Thyroid gland (tissue), 4 donors: ENCODE results near the gene ZBTB42. TPM values are rescaled to one million over a fixed set of nuclear protein-coding genes. Genes with fewer than 3 reads are reported as not detected.

Source experiments
- DNase-seq, 2 donors: peaks; one replicate each; pipeline ENCODE4 v3.0.0-alpha.2; 2019
- H3K27ac ChIP-seq, 3 donors: fragments of 200-600 bp; sonication (generic); 1 replicate in 2 of 3; 2 replicates in 1 of 3; pipeline ENCODE4 v1.5.1; 2016 to 2019; ENCODE audit warnings: mild to moderate bottlenecking in 1 of 3, moderate library complexity in 1 of 3
- H3K27me3 ChIP-seq: fragments of 200-600 bp; sonication (generic); one replicate; pipeline ENCODE4 v1.5.1; 2019
- H3K36me3 ChIP-seq, 2 donors: fragments of 200-600 bp; sonication (generic); one replicate each; pipeline ENCODE4 v1.5.1; 2016 to 2019
- H3K4me1 ChIP-seq, 2 donors: fragments of 200-600 bp; sonication (generic); one replicate each; pipeline ENCODE4 v1.5.1; 2017 to 2019
- H3K4me3 ChIP-seq, 3 donors: fragments of 200-600 bp; sonication (generic); replicated peaks in 1 of 3; 1 replicate in 2 of 3; 2 replicates in 1 of 3; pipeline ENCODE4 v1.5.1; 2016; ENCODE audit warnings: mild to moderate bottlenecking in 1 of 3
- H3K9me3 ChIP-seq: fragments of 200-600 bp; sonication (generic); one replicate; pipeline ENCODE4 v1.5.1; 2017
- CTCF ChIP-seq, 6 experiments: fragments of 200-600 bp in 3 of 6; fragments of 450-650 bp in 3 of 6; sonication (generic) in 3 of 6; IDR thresholded peaks; one replicate each; pipeline ENCODE4 v1.5.1; 2016 to 2019; ENCODE audit warnings: antibody characterized with exemption in 6 of 6, mild to moderate bottlenecking in 2 of 6, inconsistent platforms in 1 of 6, moderate library complexity in 1 of 6
- POLR2A ChIP-seq, 2 donors: fragments of 450-650 bp; IDR thresholded peaks; one replicate each; pipeline ENCODE4 v1.6.1; 2017; ENCODE audit warnings: antibody characterized with exemption in 2 of 2, mild to moderate bottlenecking in 2 of 2, moderate library complexity in 1 of 2
- WGBS, 2 donors: methylation state at CpG; one replicate each; pipeline ENCODE4 v1.1.5; 2017; 5-methylcytosine and 5-hydroxymethylcytosine counted together
- intact Hi-C: fragments of 100-400 bp; cut with DNase I; formaldehyde crosslinking; loops from one replicate; pipeline ENCODE4 v1.15.1; 2023
- total RNA-seq, 4 donors: library from RNA; depleted of rRNA; stranded (reverse); fragments of >200 nt; gene quantifications; one replicate each; pipeline ENCODE4 v1.2.3, GENCODE V29; 2016

ZBTB42 gene
- total RNA-seq: 10 to 100 TPM; 12.9 to 29.4 (median 16.8) TPM

- 3 to 5% methylated on average over 16 to 24 of the region's 105 CpGs for WGBS, 2 donors
- peak within 1 kb of the TSS; percentile 33 to 55 (median 52) for H3K4me3 ChIP-seq
- DNase-seq: peak; percentile 89 to 91
- no peaks in the 10 kb centered on the region for H3K27me3 ChIP-seq
- TF ChIP-seq CTCF (IDR thresholded peaks at IDR 0.05) (no peak), POLR2A (IDR thresholded peaks at IDR 0.05) (peak in 1 of 2 donors; percentile 64)
- H3K9me3 ChIP-seq: no peaks in the 10 kb centered on the region
- peaks cover 48 to 62% of the 10 kb centered on the region in 2 donors for H3K4me1 ChIP-seq
- intact Hi-C loops: no loop called here
- H3K27ac ChIP-seq: peak within 1 kb of the TSS; percentile 98 to 100 (median 98)
- no peaks in the 10 kb centered on the region for H3K36me3 ChIP-seq
Measured at GRCh38 chr14:104800771-104801519, at the start of gene ZBTB42. TSS of gene ZBTB42 (plus strand) at chr14:104801101. CDS start at chr14:104801198, 97 bp downstream.

- intact Hi-C loops: no loop called here
- H3K27ac ChIP-seq: peak overlapping the region in 2 of 3 donors; percentile 30 to 73
- DNase-seq: no peak
- peaks cover 11 to 13% of the 10 kb centered on the region in 2 donors for H3K36me3 ChIP-seq
- H3K4me1 ChIP-seq: peaks cover 16 to 21% of the 10 kb centered on the region in 2 donors
- WGBS, 2 donors: 73% methylated on average over 33 to 54 of the region's 90 CpGs
- H3K4me3 ChIP-seq: peak overlapping the region in 1 of 3 donors; percentile 94
- H3K27me3 ChIP-seq: no peaks in the 10 kb centered on the region
- no peaks in the 10 kb centered on the region for H3K9me3 ChIP-seq
- TF ChIP-seq POLR2A (IDR thresholded peaks at IDR 0.05): no peak
- no peak for TF ChIP-seq CTCF (IDR thresholded peaks at IDR 0.05)
Measured at GRCh38 chr14:104751539-104752422, 49.1 kb upstream of the ZBTB42 start.

GRCh38 chr14:104752423-104752734, 48.5 kb upstream of the ZBTB42 start:
- Histone ChIP-seq H3K36me3 (peaks cover 15 to 17% of the 10 kb centered on the region in 2 donors), H3K4me1 (peaks cover 16 to 21% of the 10 kb centered on the region in 2 donors), H3K9me3 (no peaks in the 10 kb centered on the region), H3K27ac (peak overlapping the region in 2 of 3 donors; percentile 30 to 73), H3K27me3 (no peaks in the 10 kb centered on the region), H3K4me3 (peak overlapping the region in 1 of 3 donors; percentile 94)
- 13 to 20% methylated on average over 6 to 13 of the region's 21 CpGs for WGBS, 2 donors
- no peak for TF ChIP-seq POLR2A (IDR thresholded peaks at IDR 0.05)
- no peak for DNase-seq
- intact Hi-C loops: no loop called here

- Histone ChIP-seq H3K27me3 (no peaks in the 10 kb centered on the region), H3K36me3 (peaks cover 17 to 19% of the 10 kb centered on the region in 2 donors), H3K4me1 (peaks cover 16 to 21% of the 10 kb centered on the region in 2 donors), H3K27ac (peak within 1 kb of the TSS; percentile 17 to 73 (median 70)), H3K9me3 (no peaks in the 10 kb centered on the region), H3K4me3 (peak within 1 kb of the TSS; percentile 67 to 94 (median 86))
- intact Hi-C loops: no loop called here
- peak; percentile 100 for DNase-seq
- 0% methylated on average over 32 to 41 of the region's 95 CpGs for WGBS, 2 donors
- TF ChIP-seq POLR2A (IDR thresholded peaks at IDR 0.05): peak; percentile 60 to 90
- peak in 1 of 6 experiments; percentile 29 for TF ChIP-seq CTCF (IDR thresholded peaks at IDR 0.05)
Measured at GRCh38 chr14:104752735-104753527, 48.0 kb upstream of the ZBTB42 start, which contains the start of gene SIVA1. TSS of gene SIVA1 (plus strand) at chr14:104753147. CDS start at chr14:104753202, 55 bp downstream.
